Liver (tissue), 3 donors: ENCODE measurements around the gene BTNL2.

Experiments used
- ATF3 ChIP-seq: IDR thresholded peaks from 2 replicates; pipeline ENCODE4 v1.6.1; 2016; ENCODE audit warnings: antibody characterized with exemption
- CTCF ChIP-seq: fragments of 150-350 bp; IDR thresholded peaks from 2 replicates; pipeline ENCODE4 v1.5.1; 2017; ENCODE audit warnings: improper control_type of control experiment, low read depth, low read length; ENCODE audit not compliant: missing input control
- EGR1 ChIP-seq, 2 donors: IDR thresholded peaks; 2 replicates each; pipeline ENCODE4 v1.6.1; 2016 to 2018; ENCODE audit warnings: antibody characterized with exemption in 2 of 2, low read depth in 2 of 2
- GABPA ChIP-seq, 2 donors: IDR thresholded peaks in 1 of 2; conservative IDR thresholded peaks in 1 of 2; 2 replicates each; pipeline ENCODE4 v1.6.1; 2016; ENCODE audit warnings: antibody characterized with exemption in 2 of 2, mild to moderate bottlenecking in 1 of 2, moderate library complexity in 1 of 2
- JUND ChIP-seq, 2 donors: IDR thresholded peaks; 2 replicates each; pipeline ENCODE4 v1.6.1; 2016; ENCODE audit warnings: antibody characterized with exemption in 2 of 2
- RAD21 ChIP-seq, 2 donors: IDR thresholded peaks; 2 replicates each; pipeline ENCODE4 v1.6.1; 2016; ENCODE audit warnings: antibody characterized with exemption in 2 of 2, mild to moderate bottlenecking in 2 of 2
- REST ChIP-seq: IDR thresholded peaks from 2 replicates; pipeline ENCODE4 v1.6.1; 2016; ENCODE audit warnings: antibody characterized with exemption, mild to moderate bottlenecking
- SP1 ChIP-seq: IDR thresholded peaks from 2 replicates; pipeline ENCODE4 v1.6.1; 2018; ENCODE audit warnings: antibody characterized with exemption, mild to moderate bottlenecking
- YY1 ChIP-seq: IDR thresholded peaks from 2 replicates; pipeline ENCODE4 v1.6.1; 2016; ENCODE audit warnings: antibody characterized with exemption, mild to moderate bottlenecking
- ZBTB33 ChIP-seq: IDR thresholded peaks from 2 replicates; pipeline ENCODE4 v1.6.1; 2016; ENCODE audit warnings: antibody characterized with exemption
- donor health status: healthy.
- donor health status: healthy.

GRCh38 chr6:32410906-32411305, 3.9 kb upstream of the BTNL2 start:
- TF ChIP-seq REST (no peak), CTCF (no peak), RAD21 (IDR thresholded peaks at IDR 0.05) (no peak), YY1 (no peak), ATF3 (no peak), EGR1 (IDR thresholded peaks at IDR 0.05; ENCODE audit: low read depth in 2 of 2) (no peak), JUND (IDR thresholded peaks at IDR 0.05) (no peak), SP1 (no peak), ZBTB33 (no peak), GABPA (IDR thresholded peaks at IDR 0.05 in 1 of 2, conservative IDR thresholded peaks at IDR 0.05 in 1 of 2) (no peak)
